Measurements from ENCODE around the gene GLIPR1. TPM values are rescaled to one million over a fixed set of nuclear protein-coding genes. Genes with fewer than 3 reads are reported as not detected.
"Not testable (repeated sequence)": the region's sequence is repeated elsewhere in the genome, so short reads cannot be mapped to it uniquely, and the experiment has no call there.

GLIPR1 gene
- total and polyA plus RNA-seq, 4 donors = 3.7 to 33.8 (median 19.8) TPM

GRCh38 chr12:75438059-75438754, 42.3 kb upstream of the GLIPR1 start:
- no peak for DNase-seq

DNA sequence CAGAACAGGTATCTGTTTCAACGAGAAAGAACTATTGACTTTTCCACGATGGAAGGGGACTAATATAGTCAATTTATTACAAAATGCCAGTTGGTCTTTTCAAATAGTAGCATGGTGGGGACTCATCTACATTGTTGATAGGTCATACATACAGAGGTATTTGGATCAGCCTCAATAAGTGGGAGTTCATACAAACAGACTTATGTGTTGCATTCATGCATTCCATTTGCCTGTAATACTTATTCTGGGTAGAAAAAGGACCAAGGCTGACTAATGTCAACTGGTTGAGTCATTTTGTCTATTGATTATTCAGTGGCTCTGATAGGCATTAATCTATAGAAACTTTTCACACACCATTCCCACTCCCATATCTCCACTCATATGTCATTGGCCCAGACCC, 41.5 kb upstream of the GLIPR1 start:
- no peak overlapping the region for H3K27ac ChIP-seq (ENCODE audit: low read depth in 1 of 2, low read length in 1 of 2)
- no peak overlapping the region for H3K4me3 ChIP-seq
- no peak overlapping the region for H3K9ac ChIP-seq (ENCODE audit: insufficient read depth in 1 of 2, low read length in 2 of 2)
- DNase-seq (no peak), ATAC-seq (ENCODE audit: insufficient read depth, low FRiP score) (no peak)
- no peak for TF ChIP-seq CTCF (IDR thresholded peaks at IDR 0.05; ENCODE audit: control extremely low read depth, extremely low read depth)
- H3K4me1 ChIP-seq (ENCODE audit: control insufficient read depth in 5 of 5, insufficient read depth in 5 of 5, low read length in 5 of 5) = no peaks in the 10 kb centered on the region
- H3K36me3 ChIP-seq (ENCODE audit: control insufficient read depth in 4 of 4, insufficient read depth in 4 of 4, low read length in 4 of 4) = no peaks in the 10 kb centered on the region
- peaks cover 0 to 11% (median 2%) of the 10 kb centered on the region in 4 donors for H3K9me3 ChIP-seq (ENCODE audit: control insufficient read depth in 4 of 4, insufficient read depth in 3 of 4, low read length in 3 of 4)
- 88 to 93% methylated on average over 2 of the region's 2 CpGs for WGBS, 2 donors
- no peaks in the 10 kb centered on the region for H3K27me3 ChIP-seq (ENCODE audit: control insufficient read depth in 3 of 3, insufficient read depth in 3 of 3, low read length in 2 of 3)

More at GRCh38 chr12:75438059-75438754, 42.3 kb upstream of the GLIPR1 start:
- WGBS, 2 donors = 65 to 76% methylated on average over 4 of the region's 4 CpGs
- Histone ChIP-seq H3K9ac (ENCODE audit: insufficient read depth in 1 of 2, low read length in 2 of 2) (no peak overlapping the region), H3K27ac (ENCODE audit: low read depth in 1 of 2, low read length in 1 of 2) (no peak overlapping the region), H3K9me3 (ENCODE audit: control insufficient read depth in 4 of 4, insufficient read depth in 3 of 4, low read length in 3 of 4) (peaks cover 0 to 11% (median 2%) of the 10 kb centered on the region in 4 donors), H3K36me3 (ENCODE audit: control insufficient read depth in 4 of 4, insufficient read depth in 4 of 4, low read length in 4 of 4) (no peaks in the 10 kb centered on the region), H3K27me3 (ENCODE audit: control insufficient read depth in 3 of 3, insufficient read depth in 3 of 3, low read length in 2 of 3) (no peaks in the 10 kb centered on the region), H3K4me3 (no peak overlapping the region), H3K4me1 (ENCODE audit: control insufficient read depth in 5 of 5, insufficient read depth in 5 of 5, low read length in 5 of 5) (no peaks in the 10 kb centered on the region)
- TF ChIP-seq CTCF (IDR thresholded peaks at IDR 0.05; ENCODE audit: control extremely low read depth, extremely low read depth) = no peak
- ATAC-seq (ENCODE audit: insufficient read depth, low FRiP score) = no peak

GRCh38 chr12:75439930-75440329, 40.6 kb upstream of the GLIPR1 start:
- Histone ChIP-seq H3K36me3 (ENCODE audit: control insufficient read depth in 4 of 4, insufficient read depth in 4 of 4, low read length in 4 of 4) (no peaks in the 10 kb centered on the region), H3K4me3 (no peak overlapping the region), H3K27ac (ENCODE audit: low read depth in 1 of 2, low read length in 1 of 2) (no peak overlapping the region), H3K9me3 (ENCODE audit: control insufficient read depth in 4 of 4, insufficient read depth in 3 of 4, low read length in 3 of 4) (peaks cover 0 to 11% (median 2%) of the 10 kb centered on the region in 4 donors), H3K9ac (ENCODE audit: insufficient read depth in 1 of 2, low read length in 2 of 2) (no peak overlapping the region), H3K4me1 (ENCODE audit: control insufficient read depth in 5 of 5, insufficient read depth in 5 of 5, low read length in 5 of 5) (no peaks in the 10 kb centered on the region), H3K27me3 (ENCODE audit: control insufficient read depth in 3 of 3, insufficient read depth in 3 of 3, low read length in 2 of 3) (no peaks in the 10 kb centered on the region)
- no peak for TF ChIP-seq CTCF (IDR thresholded peaks at IDR 0.05; ENCODE audit: control extremely low read depth, extremely low read depth)
- DNase-seq = no peak
- no peak for ATAC-seq (ENCODE audit: insufficient read depth, low FRiP score)

DNA sequence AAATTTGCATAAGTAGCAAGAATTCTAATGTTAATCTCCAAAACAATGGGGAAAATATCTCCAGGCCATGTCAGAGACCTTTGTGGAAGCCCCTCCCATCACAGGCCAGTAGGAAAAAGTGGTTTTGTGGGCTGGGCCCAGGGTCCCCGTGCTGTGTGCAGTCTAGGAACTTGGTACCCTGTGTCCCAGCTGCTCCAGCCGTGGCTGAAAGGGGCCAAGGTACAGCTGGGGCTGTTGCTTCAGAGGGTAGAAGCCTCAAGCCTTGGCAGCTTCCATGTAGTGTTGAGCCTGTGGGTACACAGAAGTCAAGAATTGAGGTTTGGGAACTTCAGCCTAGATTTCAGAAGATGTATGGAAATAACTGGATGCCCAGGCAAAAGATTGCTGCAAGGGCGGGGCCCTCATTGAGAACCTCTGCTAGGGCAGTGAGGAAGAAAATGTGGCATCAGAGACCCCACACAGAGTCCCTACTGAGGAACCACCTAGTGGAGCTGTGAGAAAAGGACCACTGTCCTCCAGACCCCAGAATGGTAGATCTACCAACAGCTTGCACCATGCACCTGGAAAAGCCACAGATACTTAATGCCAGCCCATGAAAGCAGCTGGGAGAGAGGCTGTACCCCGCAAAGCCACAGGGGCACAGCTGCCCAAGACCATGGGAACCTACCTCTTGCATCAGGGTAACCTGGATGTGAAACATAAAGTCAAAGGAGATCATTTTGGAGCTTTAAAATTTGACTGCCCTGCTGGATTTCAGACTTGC, 38.7 kb upstream of the GLIPR1 start:
- H3K9me3 ChIP-seq (ENCODE audit: control insufficient read depth in 4 of 4, insufficient read depth in 3 of 4, low read length in 3 of 4) = peaks cover 0 to 11% (median 0%) of the 10 kb centered on the region in 4 donors
- 75 to 79% methylated on average over 4 of the region's 4 CpGs for WGBS, 2 donors
- not testable (repeated sequence) for H3K9ac ChIP-seq (ENCODE audit: insufficient read depth in 1 of 2, low read length in 2 of 2); H3K27me3 ChIP-seq (ENCODE audit: control insufficient read depth in 3 of 3, insufficient read depth in 3 of 3, low read length in 2 of 3); H3K4me3 ChIP-seq; ATAC-seq (ENCODE audit: insufficient read depth, low FRiP score); H3K36me3 ChIP-seq (ENCODE audit: control insufficient read depth in 4 of 4, insufficient read depth in 4 of 4, low read length in 4 of 4); H3K4me1 ChIP-seq (ENCODE audit: control insufficient read depth in 5 of 5, insufficient read depth in 5 of 5, low read length in 5 of 5); H3K27ac ChIP-seq (ENCODE audit: low read depth in 1 of 2, low read length in 1 of 2); DNase-seq

- not testable (repeated sequence) for H3K4me1 ChIP-seq (ENCODE audit: control insufficient read depth in 5 of 5, insufficient read depth in 5 of 5, low read length in 5 of 5); H3K36me3 ChIP-seq (ENCODE audit: control insufficient read depth in 4 of 4, insufficient read depth in 4 of 4, low read length in 4 of 4); H3K9ac ChIP-seq (ENCODE audit: insufficient read depth in 1 of 2, low read length in 2 of 2); H3K27ac ChIP-seq (ENCODE audit: low read depth in 1 of 2, low read length in 1 of 2); ATAC-seq (ENCODE audit: insufficient read depth, low FRiP score); H3K4me3 ChIP-seq; H3K27me3 ChIP-seq (ENCODE audit: control insufficient read depth in 3 of 3, insufficient read depth in 3 of 3, low read length in 2 of 3); DNase-seq
- H3K9me3 ChIP-seq (ENCODE audit: control insufficient read depth in 4 of 4, insufficient read depth in 3 of 4, low read length in 3 of 4) = peaks cover 0 to 10% (median 0%) of the 10 kb centered on the region in 4 donors
- WGBS, 2 donors = 25 to 79% methylated on average over 3 of the region's 3 CpGs
Measured at GRCh38 chr12:75442454-75442853, 38.1 kb upstream of the GLIPR1 start.

All from lung (tissue), 12 donors.